ENCODE results near the gene RPGRIP1L. TPM values are rescaled to one million over a fixed set of nuclear protein-coding genes. Genes with fewer than 3 reads are reported as not detected.

The RPGRIP1L gene
- total RNA-seq, 1 experiment from 2014 or later: 20.6 TPM

DNA sequence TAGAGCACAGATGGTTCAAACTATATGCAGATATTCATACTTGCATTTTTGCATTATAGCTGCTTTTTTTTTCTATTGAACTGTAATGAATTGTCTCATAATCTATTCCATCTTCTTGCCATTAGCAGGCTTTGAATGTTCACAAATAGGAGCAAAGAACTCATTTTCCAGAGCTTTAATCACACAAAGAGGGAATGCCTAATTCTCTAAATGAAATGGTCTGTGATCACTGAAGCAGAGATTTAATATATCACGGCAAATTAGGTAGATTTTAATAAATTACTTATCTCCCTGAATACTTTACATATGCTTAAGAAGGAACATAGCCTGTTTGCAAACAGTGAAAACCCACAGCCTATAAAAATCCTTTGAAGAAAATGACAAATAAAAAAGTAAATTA is 103.0 kb downstream of the RPGRIP1L start:
- peaks cover 43% of the 10 kb centered on the region for H3K36me3 ChIP-seq
- DNase-seq: no peak
- no peaks in the 10 kb centered on the region for H3K27me3 ChIP-seq
- no peak overlapping the region for H3K4me3 ChIP-seq
- no peaks in the 10 kb centered on the region; the same call in 1 of the 2 replicates for H3K9me3 ChIP-seq

DNA sequence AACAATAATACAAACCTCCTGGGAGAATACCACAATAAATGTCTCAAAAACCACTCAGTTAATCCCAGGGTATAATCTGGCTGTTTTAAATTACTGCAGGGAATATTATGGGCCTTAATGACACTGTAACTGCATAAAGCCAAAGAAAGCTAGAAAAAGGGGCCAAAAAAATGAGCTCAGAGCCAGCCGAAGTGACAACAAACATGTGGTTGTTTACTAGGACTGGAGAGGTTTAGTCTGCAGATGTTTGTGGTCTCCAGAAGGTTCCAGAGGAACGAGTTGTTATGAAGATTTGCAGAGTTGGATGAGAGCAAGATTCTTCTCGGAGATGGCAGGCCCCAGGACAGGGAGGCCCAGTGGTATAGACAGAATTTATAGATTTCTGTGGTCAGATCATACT is 103.5 kb downstream of the RPGRIP1L start:
- Histone ChIP-seq H3K9me3 (no peaks in the 10 kb centered on the region; the same call in 1 of the 2 replicates), H3K27me3 (no peaks in the 10 kb centered on the region), H3K4me3 (no peak overlapping the region), H3K36me3 (peaks cover 40% of the 10 kb centered on the region)
- DNase-seq: no peak

DNA sequence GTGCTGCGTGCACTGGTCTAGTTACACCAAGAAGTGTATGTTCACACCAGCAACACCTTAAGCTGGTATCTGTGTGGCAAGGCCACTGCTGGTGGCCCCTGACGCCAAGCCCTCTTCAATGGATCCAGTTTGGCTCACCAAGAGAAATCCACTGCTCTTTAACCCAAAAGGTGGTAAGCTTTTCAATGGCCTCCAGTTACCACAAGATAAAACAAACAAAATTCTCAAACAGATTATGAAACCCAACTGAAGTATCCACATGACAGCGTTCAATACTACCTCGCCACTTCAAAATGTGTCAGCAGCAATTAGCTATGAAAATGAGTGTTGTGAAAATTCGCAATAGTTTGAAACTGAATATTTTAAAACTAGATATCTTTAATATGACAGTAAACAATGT is 104.1 kb downstream of the RPGRIP1L start:
- H3K4me3 ChIP-seq: no peak overlapping the region
- H3K9me3 ChIP-seq: no peaks in the 10 kb centered on the region; the same call in 1 of the 2 replicates
- H3K36me3 ChIP-seq: peaks cover 38% of the 10 kb centered on the region
- H3K27me3 ChIP-seq: no peaks in the 10 kb centered on the region
- no peak for DNase-seq

DNA sequence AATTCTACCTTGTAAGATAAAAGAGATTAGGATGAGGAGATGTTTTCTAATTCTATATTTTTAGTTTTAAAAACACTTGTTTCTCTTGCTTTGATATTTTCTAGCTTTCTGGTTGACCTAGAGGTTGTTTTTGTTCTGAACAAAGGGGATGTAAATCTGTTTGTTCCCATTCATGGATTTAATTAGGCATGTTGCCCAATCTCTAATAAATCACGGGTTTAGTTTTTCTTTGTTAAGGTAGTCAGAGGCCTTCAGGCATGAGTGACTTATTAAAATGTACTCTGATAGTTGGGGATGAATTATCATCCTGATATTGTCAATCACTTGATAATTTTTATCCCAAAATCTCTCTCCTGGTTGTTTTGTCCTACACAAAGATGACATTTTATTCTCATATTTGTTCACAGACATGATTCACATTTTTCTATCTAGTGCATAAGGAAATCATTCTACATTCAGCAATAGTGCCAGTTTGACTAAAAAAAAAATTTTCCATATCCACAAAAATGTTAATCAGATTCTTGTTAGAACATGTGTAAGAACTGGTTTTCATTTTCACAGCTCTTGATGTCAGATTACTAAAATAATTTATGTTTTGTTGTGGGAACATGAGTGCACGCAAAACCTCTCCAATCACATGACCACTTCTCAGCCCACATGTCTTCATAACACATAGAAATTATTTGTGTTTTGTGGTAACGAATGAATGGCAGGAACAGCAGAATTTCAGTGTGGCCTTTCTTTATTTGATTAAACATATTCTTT is 105.0 kb downstream of the RPGRIP1L start:
- Histone ChIP-seq H3K9me3 (no peaks in the 10 kb centered on the region; the same call in 1 of the 2 replicates), H3K27me3 (no peaks in the 10 kb centered on the region), H3K36me3 (peaks cover 29% of the 10 kb centered on the region), H3K4me3 (no peak overlapping the region)
- DNase-seq: no peak

DNA sequence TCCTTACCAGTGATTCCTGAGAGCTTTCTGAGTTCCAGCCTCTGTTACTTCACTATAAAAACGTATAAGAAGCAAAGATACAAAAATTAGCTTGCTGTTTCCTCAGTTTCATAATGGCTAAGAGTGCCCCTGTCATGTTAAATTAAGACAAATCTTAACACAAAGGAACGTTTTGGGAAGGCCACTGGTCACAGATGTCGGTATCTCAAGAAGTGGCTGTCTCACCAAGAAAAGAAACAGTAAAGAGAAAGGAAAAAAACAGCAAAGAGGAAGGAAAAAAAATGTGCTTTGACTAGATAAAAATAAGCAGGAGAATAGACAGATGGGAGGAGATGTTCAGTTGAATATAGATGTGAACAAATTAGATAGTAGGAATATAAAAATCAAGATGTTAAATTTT is 105.9 kb downstream of the RPGRIP1L start:
- no peaks in the 10 kb centered on the region; the same call in 1 of the 2 replicates for H3K9me3 ChIP-seq
- no peaks in the 10 kb centered on the region for H3K27me3 ChIP-seq
- H3K4me3 ChIP-seq: no peak overlapping the region
- H3K36me3 ChIP-seq: peaks cover 29% of the 10 kb centered on the region
- no peak for DNase-seq

DNA sequence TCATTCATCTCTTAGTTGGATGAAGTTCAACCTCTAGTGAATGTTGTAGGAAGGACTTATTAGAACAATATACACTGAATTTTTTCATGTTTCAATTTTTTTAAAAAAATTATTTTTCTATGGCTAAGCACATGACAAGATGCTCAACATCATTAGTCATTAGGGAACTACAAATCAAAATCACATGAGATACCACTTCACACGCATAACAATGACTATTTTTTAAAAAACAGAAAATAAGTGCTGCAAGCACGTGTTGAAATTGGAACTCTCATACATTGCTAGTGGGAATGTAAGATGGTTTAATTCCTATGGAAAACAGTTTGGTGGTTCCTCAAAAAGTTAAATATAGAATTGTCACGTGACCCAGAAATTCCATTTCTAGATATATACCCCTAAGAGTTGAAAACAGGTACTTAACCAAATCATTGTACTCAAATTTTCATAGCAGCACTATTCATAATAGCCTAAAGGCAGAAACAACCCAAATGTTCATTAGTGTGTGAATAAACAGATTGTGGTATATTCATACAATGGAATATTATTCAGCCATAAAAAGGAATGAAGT is 115.5 kb downstream of the RPGRIP1L start:
- peaks cover 3% of the 10 kb centered on the region for H3K9me3 ChIP-seq
- no peaks in the 10 kb centered on the region for H3K27me3 ChIP-seq
- DNase-seq: no peak
- H3K4me3 ChIP-seq: no peak overlapping the region
- no peaks in the 10 kb centered on the region for H3K36me3 ChIP-seq

DNA sequence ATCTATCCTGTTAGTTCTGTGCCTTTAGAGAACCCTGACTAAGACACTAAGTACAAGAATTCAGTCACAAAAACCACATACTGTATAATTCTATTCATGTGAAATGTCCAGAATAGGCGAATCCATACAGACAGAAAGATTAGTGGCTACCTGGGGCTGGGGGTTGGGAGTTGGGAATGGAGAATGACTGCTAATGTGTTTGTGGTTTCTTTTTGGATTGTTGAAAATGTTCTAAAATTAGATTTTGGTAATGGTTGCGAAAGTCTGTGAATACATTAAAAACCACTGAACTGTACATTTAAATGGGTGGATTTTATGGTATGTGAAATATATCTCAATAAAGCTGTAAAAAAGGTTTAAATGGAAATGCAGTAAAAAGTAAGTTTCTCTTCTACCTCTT is 120.3 kb downstream of the RPGRIP1L start:
- Histone ChIP-seq H3K4me3 (no peak overlapping the region), H3K27me3 (no peaks in the 10 kb centered on the region), H3K36me3 (no peaks in the 10 kb centered on the region), H3K9me3 (no peaks in the 10 kb centered on the region)
- no peak for DNase-seq

DNA sequence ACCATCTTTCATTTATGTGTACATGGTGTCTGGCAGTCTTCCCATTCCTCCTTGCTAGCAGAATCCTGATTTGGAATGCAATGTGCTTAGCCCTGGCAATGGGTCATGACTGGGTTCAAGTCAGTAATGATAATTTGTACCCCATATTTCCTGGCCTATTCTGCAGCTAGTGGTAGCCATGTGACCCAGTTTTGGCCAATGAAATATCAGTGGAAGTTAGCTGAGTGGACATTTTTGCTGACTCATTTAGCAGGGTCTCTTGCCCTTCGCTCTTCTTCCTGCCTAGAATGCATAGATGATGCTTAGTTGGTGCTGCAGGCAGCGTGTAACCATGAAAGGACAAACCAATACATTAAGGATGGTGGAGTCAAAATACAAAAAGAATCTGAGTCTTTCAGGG is 121.9 kb downstream of the RPGRIP1L start:
- DNase-seq: no peak
- H3K36me3 ChIP-seq: no peaks in the 10 kb centered on the region
- H3K27me3 ChIP-seq: no peaks in the 10 kb centered on the region
- no peaks in the 10 kb centered on the region for H3K9me3 ChIP-seq
- H3K4me3 ChIP-seq: no peak overlapping the region

DNA sequence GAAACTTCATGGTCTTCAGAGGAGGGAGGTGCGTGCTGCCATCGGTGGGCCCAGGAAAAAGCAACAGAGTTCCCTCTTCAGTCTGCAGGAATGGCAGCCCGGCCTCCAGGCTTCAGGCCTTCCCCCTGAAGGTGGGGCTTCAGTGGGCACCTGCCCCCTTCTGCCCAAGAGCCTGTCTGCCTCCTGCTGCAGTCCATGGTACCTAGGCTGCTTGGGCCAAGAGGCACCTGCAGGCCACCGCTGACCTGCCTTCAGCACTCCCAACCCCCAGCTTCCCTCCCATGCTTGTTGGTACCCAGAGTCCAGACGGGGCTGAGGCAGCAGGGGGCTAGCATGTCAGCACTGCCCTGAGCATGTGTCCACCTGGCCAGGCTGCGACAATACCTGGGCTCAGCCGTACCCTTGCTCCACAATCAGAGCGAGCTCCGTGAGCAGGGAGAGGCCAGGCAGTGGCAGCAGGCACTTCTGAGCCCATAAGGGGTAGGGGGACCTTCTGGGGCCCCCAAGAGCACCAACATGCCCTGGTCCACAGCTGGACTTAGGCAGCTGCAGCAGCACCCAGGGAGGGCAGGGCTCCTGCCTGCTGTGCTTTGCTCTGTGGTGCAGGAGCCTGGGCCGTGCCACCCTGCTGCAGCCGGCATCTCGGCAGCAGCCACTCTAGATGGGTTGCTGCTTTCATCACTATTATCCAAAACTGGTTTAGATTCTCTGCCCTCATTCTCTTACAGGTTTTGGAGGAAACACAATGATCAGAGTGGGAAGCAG is 123.4 kb downstream of the RPGRIP1L start:
- Histone ChIP-seq H3K27me3 (no peaks in the 10 kb centered on the region), H3K36me3 (no peaks in the 10 kb centered on the region), H3K9me3 (no peaks in the 10 kb centered on the region), H3K4me3 (no peak overlapping the region)
- DNase-seq: no peak

DNA sequence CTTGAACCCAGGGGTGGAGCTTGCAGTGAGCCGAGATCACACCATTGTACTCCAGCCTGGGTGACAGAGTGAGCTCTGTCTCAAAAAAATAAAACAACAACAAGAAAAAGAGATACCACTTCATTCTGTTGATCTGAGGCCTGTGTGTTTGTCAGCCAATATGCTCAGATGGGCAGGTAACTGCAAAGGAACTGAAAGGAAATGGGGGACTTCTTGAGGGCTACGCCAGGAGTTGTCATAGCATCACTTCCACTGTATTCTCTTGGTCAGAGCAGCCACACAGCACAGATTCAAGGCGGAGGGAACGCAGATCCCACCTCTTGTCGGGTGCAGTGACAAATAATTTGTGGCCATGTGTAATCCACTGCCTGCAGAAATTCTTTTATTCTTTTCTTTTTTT is 126.8 kb downstream of the RPGRIP1L start:
- H3K27me3 ChIP-seq: no peaks in the 10 kb centered on the region
- H3K36me3 ChIP-seq: no peaks in the 10 kb centered on the region
- DNase-seq: no peak
- no peak overlapping the region for H3K4me3 ChIP-seq
- H3K9me3 ChIP-seq: peaks cover 6% of the 10 kb centered on the region

DNA sequence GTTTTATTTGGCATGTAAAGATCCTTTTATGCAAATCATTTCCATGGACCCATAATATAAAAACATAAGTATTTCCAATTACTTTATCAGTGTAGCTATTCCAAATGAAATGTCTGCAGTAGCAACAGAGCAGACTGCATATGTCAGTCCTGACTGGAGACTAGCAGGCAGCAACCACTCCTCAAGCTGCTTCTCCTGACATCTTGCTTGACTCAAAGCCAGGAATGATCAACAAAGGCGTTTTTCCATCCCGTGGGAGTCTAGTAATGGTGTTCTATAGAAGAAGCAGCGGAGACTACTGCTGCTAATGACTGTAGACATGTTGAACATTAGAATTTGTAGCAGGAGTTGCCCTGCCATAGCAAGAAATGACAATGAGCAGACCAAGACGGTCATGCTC is 127.4 kb downstream of the RPGRIP1L start:
- no peak overlapping the region for H3K4me3 ChIP-seq
- no peaks in the 10 kb centered on the region for H3K27me3 ChIP-seq
- no peaks in the 10 kb centered on the region for H3K36me3 ChIP-seq
- DNase-seq: no peak
- H3K9me3 ChIP-seq: peaks cover 11% of the 10 kb centered on the region

DNA sequence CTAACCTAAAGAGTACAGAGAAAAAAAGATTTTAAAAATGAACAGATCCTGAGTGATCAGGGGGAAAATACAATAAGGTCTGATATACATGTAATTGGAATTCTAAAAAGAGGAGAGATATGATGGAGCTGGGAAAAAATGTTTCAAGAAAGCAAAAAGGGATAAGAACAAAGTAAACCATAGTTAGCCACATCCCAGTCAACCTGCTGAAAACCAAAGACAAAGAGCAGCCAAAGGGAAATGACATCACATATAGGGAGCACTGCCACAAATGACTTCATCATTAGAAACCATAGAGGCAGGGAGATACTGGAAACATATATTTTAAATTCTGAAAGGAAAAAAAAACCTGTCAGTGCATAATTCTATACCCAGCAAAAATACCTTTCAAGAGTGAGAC is 131.9 kb downstream of the RPGRIP1L start:
- H3K36me3 ChIP-seq: no peaks in the 10 kb centered on the region
- H3K4me3 ChIP-seq: no peak overlapping the region
- no peaks in the 10 kb centered on the region for H3K27me3 ChIP-seq
- DNase-seq: no peak
- peaks cover 15% of the 10 kb centered on the region for H3K9me3 ChIP-seq

DNA sequence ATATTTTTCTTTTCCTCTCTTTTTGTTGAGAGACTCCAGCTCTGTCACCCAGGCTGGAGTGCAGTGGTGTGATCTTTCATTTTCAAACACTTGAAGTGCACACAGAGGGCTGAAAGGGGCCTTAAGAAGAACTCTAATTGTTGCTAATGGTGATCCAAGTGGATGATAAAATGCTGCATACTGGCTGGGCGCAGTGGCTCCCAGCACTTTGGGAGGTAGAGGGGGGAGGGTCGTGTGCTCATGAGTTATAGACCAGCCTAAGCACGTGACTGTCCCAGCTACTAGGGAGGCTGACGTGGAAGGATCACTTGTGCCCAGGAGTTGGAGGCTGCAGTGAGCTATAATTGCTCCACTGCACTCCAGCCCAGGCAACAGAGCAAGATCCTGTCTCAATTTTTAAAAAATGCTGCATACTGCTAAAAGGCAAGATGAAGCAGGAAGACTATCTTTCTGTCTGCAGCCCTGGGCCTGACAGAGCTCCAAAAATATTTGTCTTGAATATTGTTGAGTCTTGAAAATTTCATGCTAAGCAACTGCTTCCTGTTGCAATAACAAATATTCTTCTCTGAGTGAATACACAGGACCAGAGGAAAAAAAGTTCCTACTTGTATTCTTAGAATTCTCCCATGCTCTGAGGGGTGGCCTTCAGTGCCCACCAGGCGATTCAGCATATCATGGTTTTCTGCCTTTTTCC is 137.0 kb downstream of the RPGRIP1L start:
- Histone ChIP-seq H3K9me3 (peaks cover 7% of the 10 kb centered on the region), H3K36me3 (no peaks in the 10 kb centered on the region), H3K27me3 (no peaks in the 10 kb centered on the region), H3K4me3 (no peak overlapping the region)
- no peak for DNase-seq

DNA sequence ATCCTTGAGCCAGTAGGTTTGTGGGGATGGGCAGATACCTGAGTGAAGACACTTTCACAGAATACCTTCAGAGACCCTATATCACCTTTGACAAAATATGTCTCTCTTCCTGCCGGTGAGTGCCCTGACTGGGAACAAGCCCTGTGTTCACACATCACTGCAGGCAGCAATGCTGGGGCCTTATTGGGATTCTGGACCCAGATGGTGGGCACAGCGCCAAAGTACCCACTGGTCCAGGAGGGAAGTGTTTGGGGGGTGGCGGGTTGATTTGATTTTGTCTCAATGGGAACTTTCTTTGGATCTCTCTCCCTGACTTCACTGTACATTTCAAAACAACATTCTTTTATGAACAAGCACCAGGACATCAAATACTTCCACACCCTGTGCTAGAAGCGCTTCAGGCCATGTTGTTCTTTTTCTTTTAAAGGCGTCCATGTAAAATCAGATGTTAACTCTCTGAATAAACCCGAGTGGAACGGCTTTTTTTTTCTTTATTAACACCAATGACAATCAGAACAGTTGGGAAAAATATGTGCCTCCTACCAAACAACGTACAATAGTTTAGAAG is 138.3 kb downstream of the RPGRIP1L start:
- H3K4me3 ChIP-seq: no peak overlapping the region
- no peak for DNase-seq
- H3K27me3 ChIP-seq: no peaks in the 10 kb centered on the region

DNA sequence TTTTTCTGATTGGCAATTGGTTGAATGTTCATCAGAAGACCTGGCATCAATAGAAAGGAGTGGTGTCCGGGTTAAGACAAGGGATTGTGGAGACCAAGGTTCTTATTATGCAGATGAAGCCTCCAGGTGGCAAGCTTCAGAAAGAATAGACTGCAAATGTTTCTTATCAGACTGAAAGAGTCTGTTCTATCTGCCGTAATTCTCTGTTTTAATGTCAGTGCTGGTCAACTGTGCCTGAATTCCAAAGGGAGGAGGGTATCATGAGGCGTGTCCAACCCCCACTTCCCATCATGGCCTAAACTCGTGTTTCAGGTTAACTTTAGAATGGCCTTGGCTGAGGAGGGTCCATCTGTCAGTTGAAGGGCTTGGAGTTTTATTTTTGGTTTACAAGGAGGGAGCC is 140.2 kb downstream of the RPGRIP1L start:
- no peak overlapping the region for H3K4me3 ChIP-seq
- no peak for DNase-seq
- H3K36me3 ChIP-seq: no peaks in the 10 kb centered on the region
- H3K9me3 ChIP-seq: no peaks in the 10 kb centered on the region
- no peaks in the 10 kb centered on the region for H3K27me3 ChIP-seq

More for the DNA sequence above, 138.3 kb downstream of the RPGRIP1L start:
- Histone ChIP-seq H3K9me3 (no peaks in the 10 kb centered on the region), H3K36me3 (no peaks in the 10 kb centered on the region)

DNA sequence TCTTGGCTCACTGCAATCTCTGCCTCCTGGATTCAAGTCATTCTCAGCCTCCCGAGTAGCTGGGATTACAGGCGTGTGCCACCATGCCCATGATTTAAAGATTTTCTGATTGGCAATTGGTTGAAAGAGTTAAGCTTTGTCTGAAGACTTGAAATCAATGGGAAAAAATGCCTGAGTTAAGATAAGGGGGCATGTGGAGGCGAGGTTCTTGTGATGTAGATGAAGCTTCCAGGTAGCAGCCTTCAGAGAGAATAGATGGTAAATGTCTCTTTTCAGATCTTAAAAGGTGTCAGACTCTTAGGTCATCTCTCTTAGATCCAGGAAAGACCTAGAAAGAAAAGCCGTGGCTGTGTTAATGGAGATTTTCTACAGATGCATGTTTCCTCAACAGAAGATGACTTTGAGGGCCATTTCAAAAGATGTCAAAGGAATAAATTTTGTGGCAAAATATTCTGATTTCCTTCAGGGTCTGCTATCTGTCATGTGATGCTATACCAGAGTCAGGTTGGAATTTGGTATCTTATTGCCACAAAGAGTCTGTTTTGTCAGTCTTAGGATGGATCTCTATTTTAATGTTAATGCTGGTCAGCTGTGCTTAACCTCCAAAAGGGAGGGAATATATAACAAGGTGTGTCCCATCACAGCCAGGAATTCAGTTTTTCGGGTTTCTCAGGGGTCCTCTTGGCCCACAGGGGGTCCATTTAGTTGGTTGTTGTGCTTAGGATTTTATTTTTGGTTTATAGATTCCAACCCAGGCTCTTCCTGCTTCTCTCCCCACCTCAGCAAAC is 142.4 kb downstream of the RPGRIP1L start:
- Histone ChIP-seq H3K9me3 (no peaks in the 10 kb centered on the region), H3K4me3 (no peak overlapping the region), H3K36me3 (no peaks in the 10 kb centered on the region), H3K27me3 (no peaks in the 10 kb centered on the region)
- DNase-seq: no peak

Measured in MG63 (cell line).